PFSK-1 (cell line): ENCODE data around the gene MTFR2.

ENCODE experiments used
- FOXP2 ChIP-seq: optimal IDR thresholded peaks from 2 replicates; pipeline ENCODE3; 2011; ENCODE audit warnings: borderline replicate concordance, control low read depth, inconsistent platforms; ENCODE audit not compliant: insufficient read depth; ENCODE audit errors: extremely low read length, extremely low read depth
- POLR2AphosphoS5 ChIP-seq: IDR thresholded peaks from 2 replicates; pipeline ENCODE4 v1.6.1; 2012; ENCODE audit warnings: low read depth, mild to moderate bottlenecking, control low read depth, low read length, moderate library complexity
- REST ChIP-seq, 2 experiments: IDR thresholded peaks; 2 replicates each; pipeline versions ENCODE4 v1.6.1 to v1.8.0; 2011 to 2012; ENCODE audit warnings: low read depth in 2 of 2, low read length in 2 of 2, control low read depth in 1 of 2, inconsistent platforms in 1 of 2, mild to moderate bottlenecking in 1 of 2, moderate library complexity in 1 of 2; ENCODE audit not compliant: insufficient read depth in 1 of 2
- SIN3A ChIP-seq: IDR thresholded peaks from 2 replicates; pipeline ENCODE4 v1.6.1; 2012; ENCODE audit warnings: mild to moderate bottlenecking, low read length, moderate library complexity, borderline replicate concordance; ENCODE audit not compliant: insufficient read depth
- TAF1 ChIP-seq: IDR thresholded peaks from 2 replicates; pipeline ENCODE4 v1.6.1; 2012; ENCODE audit warnings: low read length, control low read depth, borderline replicate concordance; ENCODE audit not compliant: insufficient read depth

MTFR2 gene

GRCh38 chr6:136236466-136237293 lies 13.4 kb downstream of the MTFR2 start:
- TF ChIP-seq TAF1 (no peak), FOXP2 (no peak), POLR2AphosphoS5 (no peak), REST (IDR thresholded peaks at IDR 0.05; ENCODE audit: insufficient read depth in 1 of 2, low read depth in 2 of 2, low read length in 2 of 2) (no peak), SIN3A (no peak)

GRCh38 chr6:136235233-136235564 lies 14.9 kb downstream of the MTFR2 start:
- TF ChIP-seq TAF1 = no peak
- TF ChIP-seq SIN3A = no peak
- no peak for TF ChIP-seq FOXP2
- TF ChIP-seq REST (IDR thresholded peaks at IDR 0.05; ENCODE audit: insufficient read depth in 1 of 2, low read depth in 2 of 2, low read length in 2 of 2) = no peak
- no peak for TF ChIP-seq POLR2AphosphoS5

- no peak for TF ChIP-seq POLR2AphosphoS5
- TF ChIP-seq FOXP2 = no peak
- TF ChIP-seq TAF1 = no peak
- no peak for TF ChIP-seq SIN3A
- TF ChIP-seq REST (IDR thresholded peaks at IDR 0.05; ENCODE audit: insufficient read depth in 1 of 2, low read depth in 2 of 2, low read length in 2 of 2) = no peak
Observed at GRCh38 chr6:136232701-136233100, 17.4 kb downstream of the MTFR2 start.

- TF ChIP-seq FOXP2 (no peak), SIN3A (no peak), REST (IDR thresholded peaks at IDR 0.05; ENCODE audit: insufficient read depth in 1 of 2, low read depth in 2 of 2, low read length in 2 of 2) (no peak)
Observed at GRCh38 chr6:136230219-136230853, 19.8 kb downstream of the MTFR2 start.

- TF ChIP-seq SIN3A = no peak
- no peak for TF ChIP-seq REST (IDR thresholded peaks at IDR 0.05; ENCODE audit: insufficient read depth in 1 of 2, low read depth in 2 of 2, low read length in 2 of 2)
- no peak for TF ChIP-seq TAF1
- TF ChIP-seq FOXP2 = no peak
- TF ChIP-seq POLR2AphosphoS5 = no peak
Observed at GRCh38 chr6:136228814-136229213, 21.3 kb downstream of the MTFR2 start.
